Activated CD4-positive, alpha-beta T cell treated with anti-CD3 and anti-CD28 coated beads, Interleukin-2, amount 50 U/mL, for 1 hour (primary cell): Measurements from ENCODE around the gene ADGRL3.

ENCODE experiments used
- DNase-seq: peaks from one replicate; pipeline ENCODE4 v3.0.0-alpha.2; 2020

ADGRL3 gene

DNA sequence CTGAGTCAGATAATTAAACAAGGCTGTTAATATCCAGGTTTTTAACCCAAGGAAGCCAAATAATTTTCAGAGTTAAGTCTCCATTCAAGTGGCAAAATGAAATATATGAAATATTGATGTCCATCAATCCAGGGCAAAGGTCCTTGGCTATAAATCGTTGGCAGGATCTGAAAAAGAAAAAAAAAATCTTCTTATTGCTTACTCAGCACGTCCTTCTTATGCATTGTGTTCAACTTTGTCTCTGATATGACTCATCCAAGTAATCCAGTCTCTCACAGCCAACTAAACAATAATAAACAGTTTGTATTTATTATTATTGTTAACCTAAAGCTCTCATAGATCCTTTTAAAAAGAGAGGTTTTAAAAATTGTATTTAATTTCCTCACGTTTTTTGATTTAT, 851.2 kb downstream of the ADGRL3 start:
- DNase-seq: no peak

- no peak for DNase-seq
Observed at GRCh38 chr4:62053974-62054373, 853.8 kb downstream of the ADGRL3 start.

- DNase-seq: no peak
Observed at GRCh38 chr4:62057031-62057430, 856.9 kb downstream of the ADGRL3 start.

- DNase-seq: no peak
Observed at GRCh38 chr4:62058571-62058970, 858.4 kb downstream of the ADGRL3 start.

- no peak for DNase-seq
Observed at GRCh38 chr4:62070291-62070852, 870.2 kb downstream of the ADGRL3 start.

GRCh38 chr4:62075089-62075488, 875.0 kb downstream of the ADGRL3 start:
- DNase-seq: no peak

- no peak for DNase-seq
Observed at GRCh38 chr4:62075521-62075920, 875.4 kb downstream of the ADGRL3 start.

DNA sequence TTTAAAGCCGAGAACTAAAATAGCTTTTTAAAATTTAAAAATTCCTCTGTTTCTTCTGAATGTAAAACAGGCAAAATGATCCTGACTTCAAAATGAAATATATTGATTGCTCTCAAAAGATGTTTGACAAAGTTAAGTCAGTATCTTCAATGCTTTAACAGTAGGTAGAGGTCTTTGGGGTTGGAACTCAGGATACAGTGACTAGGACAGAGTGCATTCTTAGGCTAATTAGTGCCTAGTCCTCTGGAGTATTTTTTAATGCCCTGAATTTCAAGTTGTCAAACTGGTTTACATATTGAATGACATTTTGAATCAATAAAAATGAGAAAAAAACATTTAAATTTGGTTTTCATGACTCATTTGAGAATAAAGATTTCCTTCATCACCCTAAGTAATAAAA, 877.3 kb downstream of the ADGRL3 start:
- no peak for DNase-seq

DNA sequence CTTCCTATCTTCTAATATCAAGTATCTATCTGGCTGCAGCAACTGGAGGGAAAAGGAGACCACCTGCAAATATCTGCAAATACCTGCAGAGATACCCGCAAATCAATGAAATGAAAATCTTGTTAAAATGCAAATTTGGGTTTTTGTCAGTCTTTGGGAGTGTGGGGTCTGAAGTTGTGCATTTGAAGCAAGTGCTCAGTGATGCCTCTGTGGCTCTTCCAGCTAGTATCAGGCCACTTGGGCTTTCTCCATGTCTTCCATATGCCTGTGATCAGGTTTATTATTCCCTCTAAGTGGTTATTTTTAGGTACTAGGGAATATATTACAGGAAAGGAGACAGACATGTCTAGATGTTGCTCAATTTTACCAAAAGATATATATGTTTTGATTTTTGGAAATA, 880.3 kb downstream of the ADGRL3 start:
- no peak for DNase-seq

DNA sequence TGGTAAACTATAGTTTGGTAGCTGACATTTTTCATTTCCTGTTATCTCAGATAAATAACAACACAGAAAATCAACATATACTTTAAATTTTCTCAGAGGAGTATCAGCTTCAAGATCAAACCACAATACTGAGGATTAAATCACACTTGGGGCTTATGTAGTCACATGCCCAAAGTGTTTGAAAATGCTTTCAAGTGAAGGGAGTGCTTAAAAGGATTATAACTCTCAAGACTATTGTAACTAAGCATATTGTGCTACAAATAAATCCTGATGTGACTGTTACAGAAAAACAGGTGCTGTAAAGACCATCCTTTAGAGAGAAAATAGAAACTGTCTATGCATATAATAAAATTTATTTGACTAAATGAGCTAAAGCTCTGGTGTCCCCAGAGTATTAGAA, 887.6 kb downstream of the ADGRL3 start:
- DNase-seq: no peak

- DNase-seq: no peak
Observed at GRCh38 chr4:62093735-62094134, 893.6 kb downstream of the ADGRL3 start.

DNA sequence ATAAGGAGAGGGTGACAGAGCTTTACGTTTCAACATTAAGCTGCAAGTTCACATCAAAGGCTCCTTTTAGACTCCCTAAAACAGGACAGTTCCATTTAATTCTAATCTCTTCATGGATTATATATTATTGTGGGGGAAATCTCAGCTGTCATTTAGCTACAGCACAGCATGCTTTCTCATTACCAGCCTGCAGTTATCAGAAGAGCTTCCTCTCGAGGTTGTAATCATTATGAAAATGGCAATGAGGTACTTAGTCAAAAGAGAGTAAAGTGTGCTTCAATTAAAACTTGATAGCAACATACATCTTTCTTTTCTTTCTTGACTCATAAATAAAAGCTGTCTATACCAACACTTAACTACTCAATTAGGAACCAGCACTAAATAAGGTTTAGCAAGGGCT, 896.8 kb downstream of the ADGRL3 start:
- no peak for DNase-seq

DNA sequence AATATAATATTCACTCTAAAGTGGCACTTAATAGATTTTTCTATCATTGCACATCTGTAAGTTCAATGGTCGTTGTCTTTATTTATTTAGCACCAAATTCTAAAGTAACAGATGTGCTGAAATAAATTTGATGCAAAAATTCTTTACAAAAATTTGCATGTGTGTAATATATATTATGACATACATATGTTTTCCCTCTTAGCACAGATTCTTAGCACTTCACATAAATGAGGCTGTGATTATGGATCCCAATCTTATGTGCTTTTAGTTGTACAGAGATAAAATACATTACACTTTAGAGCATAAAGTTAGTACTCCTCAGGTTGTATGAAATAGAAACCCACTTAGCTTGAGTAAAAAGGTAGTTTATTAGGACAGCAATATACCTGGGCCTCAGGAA, 915.1 kb downstream of the ADGRL3 start:
- DNase-seq: no peak

- DNase-seq: no peak
Observed at GRCh38 chr4:62117886-62118285, 917.8 kb downstream of the ADGRL3 start.

DNA sequence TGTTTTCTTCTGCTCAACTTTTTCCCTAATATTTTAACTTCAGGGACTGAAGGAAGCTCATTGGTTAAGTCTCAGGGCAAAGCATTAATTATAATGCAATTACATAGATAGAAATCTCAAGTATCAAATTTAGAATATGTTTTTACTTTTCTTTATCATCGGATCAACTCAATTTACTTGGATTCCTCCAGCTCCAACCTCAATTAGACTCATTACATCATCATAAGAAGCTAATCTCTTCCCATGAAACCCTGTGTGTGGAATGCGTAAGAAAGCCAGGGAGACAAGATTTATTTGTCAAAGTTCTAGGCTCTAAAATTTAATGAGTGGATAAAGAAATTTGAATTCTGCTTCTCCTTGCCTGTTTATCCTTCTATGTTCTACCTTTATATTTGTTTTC, 918.4 kb downstream of the ADGRL3 start:
- DNase-seq: no peak

GRCh38 chr4:62119195-62119594, 919.1 kb downstream of the ADGRL3 start:
- DNase-seq: no peak

DNA sequence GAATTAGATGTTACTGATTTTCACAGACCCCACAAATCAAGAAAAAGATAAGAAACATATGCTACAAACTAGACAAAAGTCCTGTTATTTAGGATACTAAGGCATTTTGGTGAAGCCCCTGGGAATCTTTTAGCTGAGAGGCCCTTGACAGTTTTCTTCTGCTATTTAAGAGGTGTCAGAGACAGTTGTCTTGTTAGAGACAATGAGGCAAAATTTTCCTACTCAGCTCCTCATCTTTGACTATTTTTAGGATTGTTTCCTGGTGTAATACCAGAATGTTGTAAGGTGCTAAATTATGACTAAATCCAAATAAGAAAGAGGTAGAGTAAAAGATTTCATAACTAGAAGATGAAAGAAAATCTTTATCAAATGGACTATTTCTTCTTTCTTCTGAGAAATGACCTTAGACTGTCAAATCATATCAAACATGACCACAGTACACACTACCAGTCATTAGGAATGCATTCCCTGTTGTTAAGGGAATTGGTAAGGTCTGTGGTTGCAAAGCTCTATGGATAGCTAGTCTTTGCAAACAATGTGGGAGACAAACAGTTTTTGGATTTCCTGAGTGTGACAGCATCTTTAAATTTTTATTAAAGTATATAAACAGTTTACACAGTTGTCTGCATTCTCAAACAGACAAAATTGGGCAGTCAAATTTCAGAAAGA, 926.1 kb downstream of the ADGRL3 start:
- no peak for DNase-seq
